Skin epidermis (tissue), 12 donors: ENCODE data around the gene KLK10.

Experiments used
- H3K27ac ChIP-seq, 21 experiments: fragments of 200-600 bp; sonication (generic) in 11 of 21; one replicate each; pipeline ENCODE4 v1.5.0; 2020; ENCODE audit warnings: mild to moderate bottlenecking in 3 of 21, inconsistent platforms in 2 of 21, moderate library complexity in 2 of 21
- H3K4me3 ChIP-seq, 7 experiments: fragments of 200-600 bp; sonication (generic) in 2 of 7; one replicate each; pipeline ENCODE4 v1.5.0; 2020; ENCODE audit warnings: inconsistent platforms in 2 of 7, mild to moderate bottlenecking in 2 of 7, moderate library complexity in 1 of 7

Gene KLK10

GRCh38 chr19:51019544-51019925 lies at the start of gene KLK10:
Gene KLK10 (minus strand): TSS chr19:51019709. CDS start chr19:51019130, 579 bp downstream.
- H3K27ac ChIP-seq, result peak within 1 kb of the TSS in 19 of 21 experiments; percentile 29 to 93 (median 75)
- H3K4me3 ChIP-seq, result peak within 1 kb of the TSS; percentile 22 to 50 (median 26)

GRCh38 chr19:51066393-51067186 lies 47.1 kb upstream of the KLK10 start:
- Histone ChIP-seq H3K4me3 (no peak overlapping the region), H3K27ac (peak overlapping the region in 2 of 21 experiments; percentile 42 to 48)

GRCh38 chr19:51065221-51065960 lies 45.9 kb upstream of the KLK10 start:
- Histone ChIP-seq H3K4me3 (peak overlapping the region; percentile 4 to 33 (median 19)), H3K27ac (peak overlapping the region in 13 of 21 experiments; percentile 11 to 60 (median 40))

GRCh38 chr19:51064534-51065220 lies 45.2 kb upstream of the KLK10 start, which contains the start of gene KLK13:
Gene KLK13 (minus strand): TSS chr19:51065092. CDS start chr19:51065067, 25 bp downstream.
- peak within 1 kb of the TSS in 14 of 21 experiments; percentile 12 to 60 (median 41) for H3K27ac ChIP-seq
- H3K4me3 ChIP-seq, result peak within 1 kb of the TSS; percentile 4 to 33 (median 19)

- Histone ChIP-seq H3K27ac (peak overlapping the region in 5 of 21 experiments; percentile 5 to 18 (median 7)), H3K4me3 (no peak overlapping the region)
These were observed 44.2 kb upstream of the KLK10 start for GRCh38 chr19:51063664-51064063.

GRCh38 chr19:51060973-51061372 lies 41.5 kb upstream of the KLK10 start:
- Histone ChIP-seq H3K27ac (no peak overlapping the region), H3K4me3 (no peak overlapping the region)

GRCh38 chr19:51060336-51060735 lies 40.8 kb upstream of the KLK10 start:
- Histone ChIP-seq H3K4me3 (no peak overlapping the region), H3K27ac (no peak overlapping the region)

- Histone ChIP-seq H3K27ac (no peak overlapping the region), H3K4me3 (no peak overlapping the region)
These were observed 40.2 kb upstream of the KLK10 start for GRCh38 chr19:51059715-51060114.

GRCh38 chr19:51055866-51056265 lies 36.4 kb upstream of the KLK10 start:
- no peak overlapping the region for H3K27ac ChIP-seq
- no peak overlapping the region for H3K4me3 ChIP-seq

GRCh38 chr19:51047031-51047335 lies 27.5 kb upstream of the KLK10 start:
- H3K27ac ChIP-seq, result peak overlapping the region in 2 of 21 experiments; percentile 0 to 22
- no peak overlapping the region for H3K4me3 ChIP-seq

- Histone ChIP-seq H3K4me3 (no peak overlapping the region), H3K27ac (no peak overlapping the region)
These were observed 24.8 kb upstream of the KLK10 start for GRCh38 chr19:51044327-51044726.

GRCh38 chr19:51043497-51043896 lies 24.0 kb upstream of the KLK10 start:
- no peak overlapping the region for H3K4me3 ChIP-seq
- H3K27ac ChIP-seq, result no peak overlapping the region

GRCh38 chr19:51040151-51040550 lies 20.6 kb upstream of the KLK10 start:
- Histone ChIP-seq H3K4me3 (no peak overlapping the region), H3K27ac (no peak overlapping the region)

- no peak overlapping the region for H3K4me3 ChIP-seq
- no peak overlapping the region for H3K27ac ChIP-seq
These were observed 17.0 kb upstream of the KLK10 start for GRCh38 chr19:51036519-51036918.

GRCh38 chr19:51034704-51035103 lies 15.2 kb upstream of the KLK10 start, which contains the start of gene KLK12:
Gene KLK12 (minus strand): TSS chr19:51035002. CDS start chr19:51034621, 381 bp downstream.
- Histone ChIP-seq H3K4me3 (no peak within 1 kb of the TSS), H3K27ac (no peak within 1 kb of the TSS)

- Histone ChIP-seq H3K4me3 (no peak overlapping the region), H3K27ac (no peak overlapping the region)
These were observed 12.3 kb upstream of the KLK10 start for GRCh38 chr19:51031880-51032225.

- H3K27ac ChIP-seq, result no peak overlapping the region
- no peak overlapping the region for H3K4me3 ChIP-seq
These were observed 11.8 kb upstream of the KLK10 start for GRCh38 chr19:51031220-51031879.

- no peak overlapping the region for H3K27ac ChIP-seq
- H3K4me3 ChIP-seq, result no peak overlapping the region
These were observed 11.1 kb upstream of the KLK10 start for GRCh38 chr19:51030631-51031030.

GRCh38 chr19:51029718-51030117 lies 10.2 kb upstream of the KLK10 start:
- no peak overlapping the region for H3K4me3 ChIP-seq

GRCh38 chr19:51027873-51028272 lies 8.4 kb upstream of the KLK10 start:
- peak overlapping the region in 2 of 21 experiments; percentile 62 to 71 for H3K27ac ChIP-seq
- H3K4me3 ChIP-seq, result no peak overlapping the region

More at GRCh38 chr19:51029718-51030117, 10.2 kb upstream of the KLK10 start:
- no peak overlapping the region for H3K27ac ChIP-seq
